Vagina (tissue), 2 donors: ENCODE measurements around the gene PYHIN1. TPM values are rescaled to one million over a fixed set of nuclear protein-coding genes. Genes with fewer than 3 reads are reported as not detected.
"Not testable (repeated sequence)": the region's sequence is repeated elsewhere in the genome, so short reads cannot be mapped to it uniquely, and the experiment has no call there.

Experiments used
- DNase-seq, 2 donors: peaks; one replicate each; pipeline ENCODE4 v3.0.0-alpha.2; 2017; ENCODE audit errors: extremely low spot score in 2 of 2
- H3K27ac ChIP-seq: fragments of 200-600 bp; sonication (generic); one replicate; pipeline ENCODE4 v1.5.1; 2019
- H3K27me3 ChIP-seq: fragments of 200-600 bp; sonication (generic); one replicate; pipeline ENCODE4 v1.5.1; 2019
- H3K36me3 ChIP-seq, 2 donors: fragments of 200-600 bp; sonication (generic); one replicate each; pipeline ENCODE4 v1.5.1; 2017 to 2019
- H3K4me1 ChIP-seq: fragments of 200-600 bp; sonication (generic); one replicate; pipeline ENCODE4 v1.5.1; 2019
- H3K4me3 ChIP-seq, 2 donors: fragments of 200-600 bp; sonication (generic); 1 replicate in 1 of 2; 2 replicates in 1 of 2; pipeline ENCODE4 v1.5.1; 2016 to 2019
- H3K9me3 ChIP-seq: fragments of 200-600 bp; sonication (generic); one replicate; pipeline ENCODE4 v1.5.1; 2019
- POLR2A ChIP-seq, 2 donors: fragments of 450-650 bp; IDR thresholded peaks; one replicate each; pipeline ENCODE4 v1.6.1; 2017; ENCODE audit warnings: antibody characterized with exemption in 2 of 2, mild to moderate bottlenecking in 2 of 2, moderate library complexity in 2 of 2
- POLR2AphosphoS5 ChIP-seq, 2 donors: sonication (generic); formaldehyde crosslinking; IDR thresholded peaks; one replicate each; pipeline ENCODE4 v1.9.0; 2017; ENCODE audit warnings: antibody characterized with exemption in 2 of 2, mild to moderate bottlenecking in 2 of 2, low read depth in 1 of 2; ENCODE audit not compliant: insufficient read depth in 1 of 2
- intact Hi-C: fragments of 100-400 bp; cut with DNase I; formaldehyde crosslinking; loops from one replicate; pipeline ENCODE4 v1.15.1; 2023
- total RNA-seq: library from RNA; depleted of rRNA; stranded (reverse); fragments of >200 nt; gene quantifications from one replicate; pipeline ENCODE4 v1.2.3, GENCODE V29; 2016
- TF ChIP-seq, protein P1 (sequence below), 3 experiments: fragments of 450-650 bp in 2 of 3; fragments of 200-600 bp in 1 of 3; sonication (generic) in 1 of 3; IDR thresholded peaks; one replicate each; pipeline ENCODE4 v1.5.1; 2017 to 2019; ENCODE audit warnings: antibody characterized with exemption in 3 of 3, mild to moderate bottlenecking in 2 of 3, moderate library complexity in 2 of 3

Gene PYHIN1
- total RNA-seq, 1 donor from 2014 or later: 4.2 TPM

DNA sequence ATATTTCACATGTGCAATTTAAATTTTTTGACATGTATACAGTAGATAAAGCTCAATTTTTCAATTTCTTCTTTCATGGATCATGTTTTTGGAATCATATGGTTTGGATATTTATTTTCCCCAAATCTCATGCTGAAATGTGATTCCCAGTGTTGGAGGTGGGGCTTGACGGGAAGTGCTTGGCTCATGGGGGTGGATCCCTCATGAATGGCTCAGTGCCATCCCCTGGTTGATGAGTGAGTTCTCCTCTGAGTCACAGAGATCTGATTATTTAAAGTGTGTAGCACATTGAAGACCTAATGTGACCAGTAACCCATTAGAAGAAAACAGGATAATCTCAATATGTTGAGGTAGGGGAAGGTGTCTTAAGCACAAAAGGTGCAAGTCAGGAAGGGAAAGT, 69.3 kb downstream of the PYHIN1 start:
- Histone ChIP-seq H3K9me3 (no peaks in the 10 kb centered on the region), H3K27ac (peak overlapping the region; percentile 86), H3K36me3 (no peaks in the 10 kb centered on the region), H3K4me1 (peaks cover 23% of the 10 kb centered on the region), H3K4me3 (peak overlapping the region; percentile 49 to 55), H3K27me3 (no peaks in the 10 kb centered on the region)
- peak in 1 of 2 donors; percentile 93 for DNase-seq
- peak in 1 of 2 donors; percentile 94 for TF ChIP-seq POLR2AphosphoS5 (IDR thresholded peaks at IDR 0.05; ENCODE audit: insufficient read depth in 1 of 2, low read depth in 1 of 2)
- TF ChIP-seq POLR2A (IDR thresholded peaks at IDR 0.05): no peak
- intact Hi-C loops: no loop called here

GRCh38 chr1:159005161-159005560, 73.8 kb downstream of the PYHIN1 start:
- H3K4me1 ChIP-seq: peaks cover 38% of the 10 kb centered on the region
- intact Hi-C loops: no loop called here

GRCh38 chr1:159005676-159006075, 74.3 kb downstream of the PYHIN1 start:
- intact Hi-C loops: no loop called here
- no peak for DNase-seq
- Histone ChIP-seq H3K27me3 (no peaks in the 10 kb centered on the region), H3K9me3 (no peaks in the 10 kb centered on the region), H3K4me1 (peaks cover 38% of the 10 kb centered on the region), H3K36me3 (no peaks in the 10 kb centered on the region), H3K27ac (peak overlapping the region; percentile 16), H3K4me3 (no peak overlapping the region)
- TF ChIP-seq POLR2AphosphoS5 (IDR thresholded peaks at IDR 0.05; ENCODE audit: insufficient read depth in 1 of 2, low read depth in 1 of 2): no peak
- TF ChIP-seq, protein P1, sequence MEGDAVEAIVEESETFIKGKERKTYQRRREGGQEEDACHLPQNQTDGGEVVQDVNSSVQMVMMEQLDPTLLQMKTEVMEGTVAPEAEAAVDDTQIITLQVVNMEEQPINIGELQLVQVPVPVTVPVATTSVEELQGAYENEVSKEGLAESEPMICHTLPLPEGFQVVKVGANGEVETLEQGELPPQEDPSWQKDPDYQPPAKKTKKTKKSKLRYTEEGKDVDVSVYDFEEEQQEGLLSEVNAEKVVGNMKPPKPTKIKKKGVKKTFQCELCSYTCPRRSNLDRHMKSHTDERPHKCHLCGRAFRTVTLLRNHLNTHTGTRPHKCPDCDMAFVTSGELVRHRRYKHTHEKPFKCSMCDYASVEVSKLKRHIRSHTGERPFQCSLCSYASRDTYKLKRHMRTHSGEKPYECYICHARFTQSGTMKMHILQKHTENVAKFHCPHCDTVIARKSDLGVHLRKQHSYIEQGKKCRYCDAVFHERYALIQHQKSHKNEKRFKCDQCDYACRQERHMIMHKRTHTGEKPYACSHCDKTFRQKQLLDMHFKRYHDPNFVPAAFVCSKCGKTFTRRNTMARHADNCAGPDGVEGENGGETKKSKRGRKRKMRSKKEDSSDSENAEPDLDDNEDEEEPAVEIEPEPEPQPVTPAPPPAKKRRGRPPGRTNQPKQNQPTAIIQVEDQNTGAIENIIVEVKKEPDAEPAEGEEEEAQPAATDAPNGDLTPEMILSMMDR (IDR thresholded peaks at IDR 0.05): no peak
- no peak for TF ChIP-seq POLR2A (IDR thresholded peaks at IDR 0.05)

More at GRCh38 chr1:159005161-159005560, 73.8 kb downstream of the PYHIN1 start:
- no peak for DNase-seq
- peak overlapping the region; percentile 16 for H3K27ac ChIP-seq
- no peaks in the 10 kb centered on the region for H3K36me3 ChIP-seq
- no peaks in the 10 kb centered on the region for H3K27me3 ChIP-seq
- TF ChIP-seq, protein P1 (IDR thresholded peaks at IDR 0.05): no peak
- TF ChIP-seq POLR2A (IDR thresholded peaks at IDR 0.05): no peak
- no peaks in the 10 kb centered on the region for H3K9me3 ChIP-seq
- H3K4me3 ChIP-seq: no peak overlapping the region

DNA sequence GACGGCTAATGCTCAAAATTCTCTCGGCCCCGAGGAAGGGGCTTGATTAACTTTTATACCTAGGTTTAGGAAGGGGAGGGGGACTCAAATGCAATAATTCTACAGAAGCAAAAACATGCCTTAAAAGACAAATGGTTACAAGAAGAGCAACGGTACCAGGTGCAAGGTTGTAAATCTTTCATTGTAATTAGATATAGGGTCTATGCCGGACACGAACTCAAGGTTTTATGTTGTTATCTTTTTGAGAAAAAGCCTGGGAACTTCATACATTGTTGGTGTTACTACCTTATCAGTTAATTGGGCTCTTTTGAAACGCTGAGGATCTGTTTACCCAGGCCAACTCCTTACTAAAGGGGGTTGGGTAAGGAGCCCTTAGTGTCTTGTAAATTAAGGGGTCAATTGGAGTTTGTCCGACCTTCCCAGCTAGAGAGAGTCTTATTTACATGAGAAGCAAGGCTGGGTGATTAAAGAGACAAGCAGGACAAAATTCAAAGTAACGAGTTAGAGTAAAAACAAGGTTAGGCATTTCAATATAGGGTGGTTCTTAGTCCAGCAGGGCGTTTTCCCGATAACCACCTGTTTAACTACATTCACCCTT, 75.0 kb downstream of the PYHIN1 start:
- H3K9me3 ChIP-seq, H3K27me3 ChIP-seq, intact Hi-C loops, H3K27ac ChIP-seq, H3K36me3 ChIP-seq, DNase-seq, H3K4me3 ChIP-seq: not testable (repeated sequence)
- H3K4me1 ChIP-seq: peaks cover 36% of the 10 kb centered on the region

DNA sequence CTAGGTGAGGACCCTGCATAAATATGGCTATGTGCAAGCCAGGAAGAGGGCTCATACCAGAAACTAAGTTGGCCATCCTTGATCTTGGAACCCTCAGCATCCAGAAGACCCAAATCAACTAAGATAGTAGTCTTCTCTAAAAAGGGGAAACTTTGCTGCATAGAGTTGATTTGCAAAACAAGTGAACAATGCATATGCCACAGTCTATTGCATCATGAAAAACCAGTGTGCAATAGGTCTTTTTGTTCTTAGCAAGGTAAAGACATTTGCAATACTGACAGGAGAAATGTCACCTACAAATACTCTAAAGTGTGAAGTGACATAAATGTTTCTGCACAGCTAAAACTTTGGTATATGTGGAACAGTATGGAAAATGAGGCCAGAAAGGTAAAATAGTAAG, 76.4 kb downstream of the PYHIN1 start:
- H3K27me3 ChIP-seq: no peaks in the 10 kb centered on the region
- TF ChIP-seq POLR2AphosphoS5 (IDR thresholded peaks at IDR 0.05; ENCODE audit: insufficient read depth in 1 of 2, low read depth in 1 of 2) (no peak), POLR2A (IDR thresholded peaks at IDR 0.05) (no peak)
- TF ChIP-seq, protein P1 (IDR thresholded peaks at IDR 0.05): no peak
- H3K9me3 ChIP-seq: no peaks in the 10 kb centered on the region
- DNase-seq: no peak
- intact Hi-C loops: no loop called here
- H3K27ac ChIP-seq: no peak overlapping the region
- no peak overlapping the region for H3K4me3 ChIP-seq
- H3K36me3 ChIP-seq: no peaks in the 10 kb centered on the region
- H3K4me1 ChIP-seq: peaks cover 41% of the 10 kb centered on the region

DNA sequence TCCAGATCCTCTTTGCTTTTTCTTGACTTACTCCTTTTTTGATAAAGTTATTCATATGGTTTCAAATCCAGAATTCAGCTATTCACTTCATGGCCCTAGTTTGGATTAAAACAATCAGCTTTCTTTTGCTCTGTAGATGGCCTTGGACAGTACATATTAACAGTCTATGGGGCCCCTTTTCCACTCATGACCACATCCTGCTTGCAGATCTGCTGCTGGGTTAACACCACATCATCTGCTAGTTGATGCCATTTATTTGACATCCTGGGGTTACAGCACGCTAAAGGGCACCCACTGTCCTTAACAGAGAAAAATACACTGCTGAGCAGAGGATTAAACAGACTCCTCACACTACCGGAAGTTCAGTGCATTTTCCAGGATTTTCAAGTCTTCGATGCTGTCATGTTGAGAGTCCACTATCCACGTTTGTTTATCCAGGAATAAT, 77.4 kb downstream of the PYHIN1 start:
- Histone ChIP-seq H3K9me3 (no peaks in the 10 kb centered on the region), H3K4me1 (peaks cover 51% of the 10 kb centered on the region), H3K36me3 (no peaks in the 10 kb centered on the region), H3K27me3 (no peaks in the 10 kb centered on the region), H3K4me3 (peak overlapping the region in 1 of 2 donors; percentile 41), H3K27ac (peak overlapping the region; percentile 85)
- no peak for DNase-seq
- TF ChIP-seq POLR2AphosphoS5 (IDR thresholded peaks at IDR 0.05; ENCODE audit: insufficient read depth in 1 of 2, low read depth in 1 of 2): no peak
- TF ChIP-seq, protein P1 (IDR thresholded peaks at IDR 0.05): no peak
- TF ChIP-seq POLR2A (IDR thresholded peaks at IDR 0.05): no peak
- intact Hi-C loops: no loop called here
